22Rv1 (cell line): ENCODE measurements around the gene ZNF14.

Experiments used
- ZFX ChIP-seq: fragments of 450-650 bp; IDR thresholded peaks from 2 replicates; pipeline ENCODE4 v1.6.1; 2017; ENCODE audit warnings: antibody characterized with exemption, borderline replicate concordance
- TF ChIP-seq, protein P1 (sequence below): fragments of 450-650 bp; IDR thresholded peaks from 2 replicates; pipeline ENCODE4 v1.5.1; 2017; ENCODE audit warnings: mild to moderate bottlenecking

DNA sequence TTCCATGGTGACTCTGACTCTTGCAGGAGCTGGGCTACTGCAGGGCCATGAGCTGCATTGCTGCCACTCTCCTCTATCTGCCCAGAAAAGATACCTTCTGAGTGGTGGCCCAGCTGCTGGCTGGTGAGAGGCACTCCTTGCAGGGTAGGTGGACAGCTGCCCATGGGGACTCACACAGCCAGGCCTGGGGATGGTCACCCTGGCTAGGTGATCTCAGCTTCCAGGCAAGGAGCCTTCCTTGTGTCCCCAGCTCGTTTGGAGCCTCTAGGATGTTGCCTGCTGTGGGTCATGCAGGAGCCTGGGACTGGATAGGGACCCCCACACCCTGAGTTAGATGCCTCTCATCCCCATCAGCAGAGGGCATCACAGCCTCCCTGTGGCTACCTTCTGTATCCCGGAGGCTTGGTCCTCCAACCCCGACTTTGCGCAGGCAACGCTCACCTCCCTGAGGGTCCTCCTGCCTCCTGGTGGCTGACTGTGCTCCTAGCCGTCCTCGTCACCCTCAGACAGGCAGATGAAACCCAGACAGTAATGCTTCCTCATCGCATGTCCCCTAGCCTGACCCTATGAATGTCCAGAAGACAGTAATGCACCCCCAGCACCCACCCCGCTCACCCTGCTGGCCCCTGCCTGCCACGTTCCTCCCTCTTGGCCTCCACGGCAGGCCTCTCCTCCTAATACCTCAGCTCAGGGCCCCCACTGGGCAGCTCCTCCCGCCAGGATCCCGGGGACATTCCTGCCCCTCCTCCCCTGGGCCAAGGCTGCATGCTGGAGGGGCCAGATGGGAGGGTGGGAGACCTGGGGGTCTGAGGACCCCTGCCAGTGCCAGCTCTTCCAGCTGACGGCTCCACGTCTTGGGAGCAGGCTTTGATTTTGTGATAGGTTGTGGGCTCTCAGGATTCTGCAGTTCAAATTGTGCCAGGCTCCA lies 13.6 kb upstream of the ZNF14 start:
- TF ChIP-seq, protein P1, sequence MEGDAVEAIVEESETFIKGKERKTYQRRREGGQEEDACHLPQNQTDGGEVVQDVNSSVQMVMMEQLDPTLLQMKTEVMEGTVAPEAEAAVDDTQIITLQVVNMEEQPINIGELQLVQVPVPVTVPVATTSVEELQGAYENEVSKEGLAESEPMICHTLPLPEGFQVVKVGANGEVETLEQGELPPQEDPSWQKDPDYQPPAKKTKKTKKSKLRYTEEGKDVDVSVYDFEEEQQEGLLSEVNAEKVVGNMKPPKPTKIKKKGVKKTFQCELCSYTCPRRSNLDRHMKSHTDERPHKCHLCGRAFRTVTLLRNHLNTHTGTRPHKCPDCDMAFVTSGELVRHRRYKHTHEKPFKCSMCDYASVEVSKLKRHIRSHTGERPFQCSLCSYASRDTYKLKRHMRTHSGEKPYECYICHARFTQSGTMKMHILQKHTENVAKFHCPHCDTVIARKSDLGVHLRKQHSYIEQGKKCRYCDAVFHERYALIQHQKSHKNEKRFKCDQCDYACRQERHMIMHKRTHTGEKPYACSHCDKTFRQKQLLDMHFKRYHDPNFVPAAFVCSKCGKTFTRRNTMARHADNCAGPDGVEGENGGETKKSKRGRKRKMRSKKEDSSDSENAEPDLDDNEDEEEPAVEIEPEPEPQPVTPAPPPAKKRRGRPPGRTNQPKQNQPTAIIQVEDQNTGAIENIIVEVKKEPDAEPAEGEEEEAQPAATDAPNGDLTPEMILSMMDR: no peak
- no peak for TF ChIP-seq ZFX
